IPS DF 6.9 (cell line): Measurements from ENCODE around the gene TPRA1.

ENCODE experiments used
- DNase-seq: peaks from one replicate; pipeline ENCODE4 v3.0.0-alpha.2; 2013; ENCODE audit warnings: low read depth, low spot score
- H3K27ac ChIP-seq: one replicate; pipeline ENCODE4 v1.5.1; 2013; ENCODE audit warnings: low read length, control low read depth
- H3K27me3 ChIP-seq: 2 replicates; pipeline ENCODE4 v1.6.1; 2013; ENCODE audit warnings: mild to moderate bottlenecking, low read length; ENCODE audit not compliant: control insufficient read depth, insufficient read depth
- H3K36me3 ChIP-seq: 2 replicates; pipeline ENCODE4 v1.6.1; 2013; ENCODE audit warnings: low read length; ENCODE audit not compliant: control insufficient read depth, insufficient read depth
- H3K4me1 ChIP-seq: 2 replicates; pipeline ENCODE4 v1.6.1; 2013; ENCODE audit warnings: low read length; ENCODE audit not compliant: control insufficient read depth, insufficient read depth
- H3K4me3 ChIP-seq: 2 replicates; pipeline ENCODE4 v1.5.1; 2013; ENCODE audit warnings: mild to moderate bottlenecking, low read length
- H3K9me3 ChIP-seq: 2 replicates; pipeline ENCODE4 v1.6.1; 2013; ENCODE audit warnings: low read length, inconsistent platforms; ENCODE audit not compliant: control insufficient read depth, insufficient read depth
- WGBS: extraction: QIAGEN DNeasy Blood & Tissue Kit; methylation state at CpG from one replicate; pipeline ENCODE4 v1.1.7; 2013; ENCODE audit warnings: mixed read lengths, missing lambda C conversion rate; ENCODE audit not compliant: insufficient read length, insufficient coverage; 5-methylcytosine and 5-hydroxymethylcytosine counted together

The TPRA1 gene

GRCh38 chr3:127616836-127617605, 26.5 kb upstream of the TPRA1 start:
- Histone ChIP-seq H3K4me1 (no peaks in the 10 kb centered on the region), H3K9me3 (no peaks in the 10 kb centered on the region), H3K4me3 (no peak overlapping the region), H3K27ac (no peak overlapping the region), H3K27me3 (no peaks in the 10 kb centered on the region), H3K36me3 (peaks cover 71% of the 10 kb centered on the region)
- WGBS = no CpG with 5 or more reads among the region's 26 CpGs
- no peak for DNase-seq

DNA sequence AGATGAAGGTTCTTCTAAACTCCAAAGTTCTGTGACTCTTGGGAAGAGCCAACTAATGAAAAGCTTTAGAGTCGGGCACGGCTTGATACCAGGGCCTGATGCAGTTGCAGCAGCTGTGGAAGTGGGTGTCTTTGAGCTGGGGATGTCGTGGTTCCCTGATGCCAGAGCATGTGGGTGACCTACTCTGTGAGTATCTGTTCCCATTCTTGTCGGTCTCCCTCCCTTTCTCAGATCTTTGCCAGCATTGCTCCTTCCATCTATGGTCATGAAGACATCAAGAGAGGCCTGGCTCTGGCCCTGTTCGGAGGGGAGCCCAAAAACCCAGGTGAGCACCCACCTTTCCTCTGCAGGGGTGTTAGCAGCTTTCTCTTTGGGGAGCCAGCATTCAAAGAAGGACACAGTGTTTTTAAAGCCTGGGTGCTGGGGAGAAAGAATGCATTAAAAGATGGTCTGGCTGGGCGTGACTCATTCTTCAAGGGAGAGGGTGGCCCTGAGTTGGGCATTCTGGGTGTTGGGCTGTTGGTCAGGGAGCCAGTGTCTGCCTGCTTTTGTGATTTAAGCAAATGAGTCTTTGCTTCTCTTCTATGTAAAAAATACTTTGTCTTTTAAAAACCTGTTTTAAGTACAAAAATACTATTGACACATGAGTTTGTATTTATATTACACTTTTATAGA, 25.2 kb upstream of the TPRA1 start:
- Histone ChIP-seq H3K36me3 (peaks cover 67% of the 10 kb centered on the region), H3K4me1 (no peaks in the 10 kb centered on the region), H3K27me3 (no peaks in the 10 kb centered on the region), H3K9me3 (no peaks in the 10 kb centered on the region), H3K4me3 (no peak overlapping the region), H3K27ac (no peak overlapping the region)
- no peak for DNase-seq
- WGBS = no CpG with 5 or more reads among the region's 6 CpGs

- H3K4me3 ChIP-seq = no peak overlapping the region
- no peaks in the 10 kb centered on the region for H3K9me3 ChIP-seq
- no peaks in the 10 kb centered on the region for H3K27me3 ChIP-seq
- H3K27ac ChIP-seq = no peak overlapping the region
- WGBS = no CpG with 5 or more reads among the region's 4 CpGs
- H3K4me1 ChIP-seq = no peaks in the 10 kb centered on the region
- peaks cover 68% of the 10 kb centered on the region for H3K36me3 ChIP-seq
- DNase-seq = no peak
These were observed 24.5 kb upstream of the TPRA1 start for GRCh38 chr3:127614928-127615589.

GRCh38 chr3:127613406-127613805, 22.9 kb upstream of the TPRA1 start:
- H3K27me3 ChIP-seq = no peaks in the 10 kb centered on the region
- no peaks in the 10 kb centered on the region for H3K4me1 ChIP-seq
- no peak overlapping the region for H3K4me3 ChIP-seq
- no peak for DNase-seq
- no peaks in the 10 kb centered on the region for H3K9me3 ChIP-seq
- peaks cover 73% of the 10 kb centered on the region for H3K36me3 ChIP-seq
- H3K27ac ChIP-seq = no peak overlapping the region

DNA sequence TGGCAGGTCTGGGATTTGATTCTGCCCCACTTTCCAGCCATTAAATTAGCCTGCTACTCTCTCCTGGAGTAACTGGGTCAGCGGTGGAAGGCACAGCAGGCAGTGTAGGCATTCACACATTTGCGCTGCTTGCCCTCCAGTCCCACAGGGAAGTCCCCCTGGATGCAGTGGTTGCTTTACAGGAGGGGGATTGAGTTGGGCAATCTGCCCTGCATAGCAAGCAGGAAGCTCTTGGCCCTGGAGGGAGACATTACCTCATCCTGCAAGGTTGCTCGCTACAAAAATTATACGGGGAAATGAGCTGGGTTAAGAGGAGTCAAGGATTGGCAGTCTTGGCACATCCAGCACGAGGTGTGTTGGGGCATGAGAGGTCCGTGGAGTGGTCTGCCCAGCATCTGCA, 22.4 kb upstream of the TPRA1 start:
- no CpG with 5 or more reads among the region's 6 CpGs for WGBS
- no peak for DNase-seq
- no peaks in the 10 kb centered on the region for H3K4me1 ChIP-seq
- H3K27me3 ChIP-seq = no peaks in the 10 kb centered on the region
- H3K36me3 ChIP-seq = peaks cover 73% of the 10 kb centered on the region
- no peak overlapping the region for H3K27ac ChIP-seq
- H3K9me3 ChIP-seq = no peaks in the 10 kb centered on the region
- no peak overlapping the region for H3K4me3 ChIP-seq

DNA sequence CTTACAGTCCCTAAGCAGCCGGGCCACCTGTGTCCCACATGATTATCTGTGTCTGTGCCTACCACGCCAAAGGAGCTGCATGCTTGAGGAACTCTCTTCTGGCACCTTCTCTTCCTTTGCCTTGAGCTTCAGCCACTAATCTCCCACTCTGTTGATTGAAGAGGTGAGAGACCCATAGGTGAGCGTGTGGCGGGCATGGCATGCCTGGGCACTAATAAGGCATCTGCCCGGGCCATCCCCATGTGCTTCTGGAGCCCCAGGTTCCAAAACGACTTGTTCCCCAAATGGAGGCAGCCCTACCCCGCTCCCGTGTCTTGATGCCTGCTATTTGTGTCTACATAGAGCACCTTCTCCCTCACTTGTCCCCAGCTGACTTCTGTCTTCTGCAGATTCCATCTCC, 20.7 kb upstream of the TPRA1 start:
- H3K9me3 ChIP-seq = no peaks in the 10 kb centered on the region
- H3K4me3 ChIP-seq = no peak overlapping the region
- DNase-seq = no peak
- no peaks in the 10 kb centered on the region for H3K4me1 ChIP-seq
- no peaks in the 10 kb centered on the region for H3K27me3 ChIP-seq
- H3K27ac ChIP-seq = no peak overlapping the region
- peaks cover 73% of the 10 kb centered on the region for H3K36me3 ChIP-seq
- WGBS = no CpG with 5 or more reads among the region's 8 CpGs

- no peaks in the 10 kb centered on the region for H3K27me3 ChIP-seq
- peaks cover 74% of the 10 kb centered on the region for H3K36me3 ChIP-seq
- H3K9me3 ChIP-seq = no peaks in the 10 kb centered on the region
- H3K27ac ChIP-seq = no peak overlapping the region
- no CpG with 5 or more reads among the region's 5 CpGs for WGBS
- no peaks in the 10 kb centered on the region for H3K4me1 ChIP-seq
- no peak overlapping the region for H3K4me3 ChIP-seq
- no peak for DNase-seq
These were observed 19.6 kb upstream of the TPRA1 start for GRCh38 chr3:127610105-127610504.

- Histone ChIP-seq H3K27ac (no peak overlapping the region), H3K9me3 (no peaks in the 10 kb centered on the region), H3K36me3 (peaks cover 79% of the 10 kb centered on the region), H3K4me3 (no peak overlapping the region), H3K4me1 (no peaks in the 10 kb centered on the region), H3K27me3 (no peaks in the 10 kb centered on the region)
- no CpG with 5 or more reads among the region's 14 CpGs for WGBS
- DNase-seq = no peak
These were observed 17.8 kb upstream of the TPRA1 start for GRCh38 chr3:127608362-127608718.

DNA sequence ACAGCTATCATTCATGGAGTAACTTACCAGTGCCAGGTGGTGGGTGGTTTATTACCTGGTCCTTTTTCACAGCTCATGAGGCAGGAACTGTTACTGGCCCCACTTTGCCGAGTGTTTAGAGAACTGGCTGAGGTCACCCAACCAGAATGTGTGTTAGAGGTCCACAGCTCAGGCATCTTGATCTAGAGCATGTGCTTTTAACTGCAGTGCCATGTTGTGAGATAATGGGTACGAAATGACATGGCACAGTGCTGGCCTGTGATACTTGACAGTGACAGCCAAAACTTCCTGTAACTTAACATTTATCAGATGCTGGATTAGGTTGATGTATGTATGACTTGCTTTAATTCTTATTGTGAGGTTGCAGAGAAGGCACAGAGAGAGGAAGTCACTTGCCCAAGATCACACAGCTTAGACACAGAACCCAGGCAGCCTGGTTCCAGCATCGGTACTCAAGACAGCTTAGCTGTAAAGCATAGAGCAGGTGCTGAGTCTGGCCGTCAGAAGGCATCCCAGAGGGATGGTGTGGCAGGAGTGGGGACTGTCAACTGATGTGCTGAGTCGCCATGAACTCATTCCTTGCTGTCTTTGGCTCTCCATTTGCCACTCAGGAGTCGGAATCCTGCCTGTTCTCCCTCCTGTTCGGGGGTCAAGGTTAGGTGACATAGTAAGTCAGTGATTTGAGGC, 17.3 kb upstream of the TPRA1 start:
- no peak overlapping the region for H3K27ac ChIP-seq
- no peak for DNase-seq
- no peaks in the 10 kb centered on the region for H3K4me1 ChIP-seq
- H3K27me3 ChIP-seq = no peaks in the 10 kb centered on the region
- no peaks in the 10 kb centered on the region for H3K9me3 ChIP-seq
- H3K4me3 ChIP-seq = no peak overlapping the region
- WGBS = no CpG with 5 or more reads among the region's 7 CpGs
- peaks cover 76% of the 10 kb centered on the region for H3K36me3 ChIP-seq

- DNase-seq = no peak
- H3K27me3 ChIP-seq = no peaks in the 10 kb centered on the region
- H3K27ac ChIP-seq = no peak overlapping the region
- WGBS = no CpG with 5 or more reads among the region's 17 CpGs
- peaks cover 76% of the 10 kb centered on the region for H3K36me3 ChIP-seq
- H3K9me3 ChIP-seq = no peaks in the 10 kb centered on the region
- no peaks in the 10 kb centered on the region for H3K4me1 ChIP-seq
- no peak overlapping the region for H3K4me3 ChIP-seq
These were observed 16.6 kb upstream of the TPRA1 start for GRCh38 chr3:127606981-127607595.
